ENCODE results near the gene MAB21L3. TPM values are rescaled to one million over a fixed set of nuclear protein-coding genes. Genes with fewer than 3 reads are reported as not detected.
A peak's percentile ranks its signal among the peaks of the same experiment; 100 is the strongest.

The MAB21L3 gene
- total RNA-seq, 1 donor = 0.36 TPM

DNA sequence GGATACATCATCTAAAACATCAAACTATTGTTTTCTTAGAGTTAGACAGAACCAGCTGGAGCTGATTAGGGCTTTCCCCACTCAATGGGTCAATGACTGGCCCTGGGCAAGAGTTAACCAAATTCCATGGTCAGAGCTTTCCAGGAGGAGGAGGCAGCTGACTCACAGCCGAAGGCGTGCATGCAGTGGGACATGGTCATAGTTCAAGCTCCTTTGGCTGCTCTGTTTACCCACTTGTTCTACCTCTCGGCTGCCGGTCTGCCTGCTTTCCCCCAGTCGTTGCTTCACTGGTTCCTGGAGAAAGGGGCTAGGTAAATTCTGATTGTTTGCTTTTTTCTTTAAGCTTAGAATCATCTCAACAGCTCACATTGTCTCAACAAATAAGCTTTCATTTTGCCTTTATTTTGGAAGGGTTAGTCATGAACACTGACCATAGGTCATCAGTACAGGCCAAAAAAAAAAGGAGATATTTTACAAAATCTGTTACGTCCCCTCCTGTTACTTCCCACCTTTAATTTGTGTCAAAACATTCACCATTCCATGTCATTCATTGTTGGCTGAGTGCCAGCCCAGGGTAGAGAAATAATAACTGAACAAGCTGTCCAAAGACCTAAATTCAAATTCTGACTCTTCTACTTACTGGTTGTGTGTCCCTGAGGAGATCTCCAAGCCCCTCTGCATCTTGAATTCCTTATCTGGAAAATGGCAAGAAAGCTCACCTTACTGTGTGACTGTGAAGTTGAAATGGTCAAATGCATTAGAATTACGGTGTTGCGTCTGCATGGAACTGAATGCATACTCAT is 12.0 kb downstream of the MAB21L3 start:
- H3K4me3 ChIP-seq (ENCODE audit: insufficient read depth, low read length) = no peak overlapping the region

DNA sequence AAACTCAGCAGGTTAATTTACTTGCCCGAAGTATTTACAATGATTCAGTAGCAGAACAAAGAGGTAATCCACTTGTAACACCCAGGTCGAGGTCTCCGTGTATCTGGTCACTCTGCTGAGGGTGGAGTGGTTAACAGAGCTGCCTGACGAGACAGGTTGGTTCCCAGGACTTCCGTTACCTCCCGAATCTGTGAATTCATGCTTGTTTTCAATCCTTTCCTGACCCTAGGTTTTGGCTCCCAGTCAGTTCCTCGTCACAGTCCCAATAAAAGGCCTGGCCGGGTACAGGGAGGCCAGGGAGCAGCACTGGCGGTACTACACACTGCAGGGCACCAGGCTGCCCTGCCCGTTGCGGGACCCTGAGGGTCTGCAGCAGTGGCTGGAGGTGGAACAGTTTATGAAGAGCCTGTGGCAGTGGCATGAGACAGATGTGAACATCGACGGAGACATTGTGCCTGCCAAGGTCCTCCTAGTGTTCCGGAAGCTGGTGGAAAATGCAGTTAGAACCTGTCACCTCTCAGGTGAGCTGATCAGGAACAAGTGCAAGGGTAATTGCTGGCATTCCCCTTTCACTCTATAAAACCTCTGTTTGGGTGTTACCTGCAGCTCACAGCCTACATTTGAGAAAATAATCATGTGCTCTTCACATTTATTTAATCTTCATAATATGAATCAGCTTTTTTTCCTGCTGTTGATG is 12.8 kb downstream of the MAB21L3 start:
- peaks cover 13% of the 10 kb centered on the region for H3K4me1 ChIP-seq (ENCODE audit: insufficient read depth, low read length)
- no peak overlapping the region for H3K4me2 ChIP-seq (ENCODE audit: insufficient read depth, low read length)
- TF ChIP-seq, protein P1, sequence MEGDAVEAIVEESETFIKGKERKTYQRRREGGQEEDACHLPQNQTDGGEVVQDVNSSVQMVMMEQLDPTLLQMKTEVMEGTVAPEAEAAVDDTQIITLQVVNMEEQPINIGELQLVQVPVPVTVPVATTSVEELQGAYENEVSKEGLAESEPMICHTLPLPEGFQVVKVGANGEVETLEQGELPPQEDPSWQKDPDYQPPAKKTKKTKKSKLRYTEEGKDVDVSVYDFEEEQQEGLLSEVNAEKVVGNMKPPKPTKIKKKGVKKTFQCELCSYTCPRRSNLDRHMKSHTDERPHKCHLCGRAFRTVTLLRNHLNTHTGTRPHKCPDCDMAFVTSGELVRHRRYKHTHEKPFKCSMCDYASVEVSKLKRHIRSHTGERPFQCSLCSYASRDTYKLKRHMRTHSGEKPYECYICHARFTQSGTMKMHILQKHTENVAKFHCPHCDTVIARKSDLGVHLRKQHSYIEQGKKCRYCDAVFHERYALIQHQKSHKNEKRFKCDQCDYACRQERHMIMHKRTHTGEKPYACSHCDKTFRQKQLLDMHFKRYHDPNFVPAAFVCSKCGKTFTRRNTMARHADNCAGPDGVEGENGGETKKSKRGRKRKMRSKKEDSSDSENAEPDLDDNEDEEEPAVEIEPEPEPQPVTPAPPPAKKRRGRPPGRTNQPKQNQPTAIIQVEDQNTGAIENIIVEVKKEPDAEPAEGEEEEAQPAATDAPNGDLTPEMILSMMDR (IDR thresholded peaks at IDR 0.05; ENCODE audit: extremely low read depth, low read depth, low read length) = no peak
- no peaks in the 10 kb centered on the region for H3K9me3 ChIP-seq (ENCODE audit: low read depth, low read length)
- H3K27ac ChIP-seq (ENCODE audit: low read depth, low read length) = no peak overlapping the region
- DNase-seq (ENCODE audit: insufficient read length, low spot score, missing footprints) = no peak
- no peak overlapping the region for H2AFZ ChIP-seq (ENCODE audit: low read length)
- H4K20me1 ChIP-seq (ENCODE audit: insufficient read depth, low read length) = no peaks in the 10 kb centered on the region
- H3K36me3 ChIP-seq (ENCODE audit: insufficient read depth, low read length) = no peaks in the 10 kb centered on the region
- peaks cover 24% of the 10 kb centered on the region for H3K27me3 ChIP-seq (ENCODE audit: insufficient read depth, low read length)
- no peaks in the 10 kb centered on the region for H3K79me2 ChIP-seq (ENCODE audit: insufficient read depth, low read length)
- no peak overlapping the region for H3K4me3 ChIP-seq (ENCODE audit: insufficient read depth, low read length)

More for the DNA sequence above, 12.0 kb downstream of the MAB21L3 start:
- no peaks in the 10 kb centered on the region for H4K20me1 ChIP-seq (ENCODE audit: insufficient read depth, low read length)
- TF ChIP-seq, protein P1 (IDR thresholded peaks at IDR 0.05; ENCODE audit: extremely low read depth, low read depth, low read length) = no peak
- peaks cover 13% of the 10 kb centered on the region for H3K4me1 ChIP-seq (ENCODE audit: insufficient read depth, low read length)
- peak overlapping the region; percentile 56 for H2AFZ ChIP-seq (ENCODE audit: low read length)
- no peaks in the 10 kb centered on the region for H3K9me3 ChIP-seq (ENCODE audit: low read depth, low read length)
- H3K27me3 ChIP-seq (ENCODE audit: insufficient read depth, low read length) = peaks cover 21% of the 10 kb centered on the region
- H3K79me2 ChIP-seq (ENCODE audit: insufficient read depth, low read length) = no peaks in the 10 kb centered on the region
- H3K27ac ChIP-seq (ENCODE audit: low read depth, low read length) = peak overlapping the region; percentile 7
- H3K4me2 ChIP-seq (ENCODE audit: insufficient read depth, low read length) = peak overlapping the region; percentile 73
- H3K36me3 ChIP-seq (ENCODE audit: insufficient read depth, low read length) = no peaks in the 10 kb centered on the region
- peak; percentile 95 for DNase-seq (ENCODE audit: insufficient read length, low spot score, missing footprints)

DNA sequence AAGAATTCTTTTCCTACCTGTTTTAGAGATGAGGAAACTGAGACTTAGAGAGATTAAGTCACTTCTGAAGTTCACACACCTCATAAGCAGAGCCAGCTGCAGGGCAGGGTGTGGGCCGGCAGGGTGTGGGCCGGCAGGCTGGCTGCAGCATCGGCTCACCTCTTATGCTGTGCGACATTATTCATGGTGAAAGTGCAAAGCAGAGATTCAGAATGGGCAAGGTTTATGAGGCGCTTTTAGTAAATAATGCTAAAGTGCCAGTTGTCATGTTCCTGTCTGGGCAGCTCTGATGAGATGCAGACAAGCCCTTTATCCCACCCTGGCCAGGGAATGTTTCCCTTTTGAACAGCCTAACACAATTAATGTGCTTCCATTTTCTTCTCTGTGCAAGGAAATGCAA is 14.6 kb downstream of the MAB21L3 start:
- no peak overlapping the region for H2AFZ ChIP-seq (ENCODE audit: low read length)
- H3K27me3 ChIP-seq (ENCODE audit: insufficient read depth, low read length) = peaks cover 29% of the 10 kb centered on the region
- H3K36me3 ChIP-seq (ENCODE audit: insufficient read depth, low read length) = no peaks in the 10 kb centered on the region
- H3K9me3 ChIP-seq (ENCODE audit: low read depth, low read length) = no peaks in the 10 kb centered on the region
- DNase-seq (ENCODE audit: insufficient read length, low spot score, missing footprints) = no peak
- H3K27ac ChIP-seq (ENCODE audit: low read depth, low read length) = no peak overlapping the region
- H3K4me3 ChIP-seq (ENCODE audit: insufficient read depth, low read length) = no peak overlapping the region
- H3K4me2 ChIP-seq (ENCODE audit: insufficient read depth, low read length) = no peak overlapping the region
- H3K79me2 ChIP-seq (ENCODE audit: insufficient read depth, low read length) = no peaks in the 10 kb centered on the region
- H4K20me1 ChIP-seq (ENCODE audit: insufficient read depth, low read length) = no peaks in the 10 kb centered on the region
- TF ChIP-seq, protein P1 (IDR thresholded peaks at IDR 0.05; ENCODE audit: extremely low read depth, low read depth, low read length) = no peak
- peaks cover 13% of the 10 kb centered on the region for H3K4me1 ChIP-seq (ENCODE audit: insufficient read depth, low read length)

DNA sequence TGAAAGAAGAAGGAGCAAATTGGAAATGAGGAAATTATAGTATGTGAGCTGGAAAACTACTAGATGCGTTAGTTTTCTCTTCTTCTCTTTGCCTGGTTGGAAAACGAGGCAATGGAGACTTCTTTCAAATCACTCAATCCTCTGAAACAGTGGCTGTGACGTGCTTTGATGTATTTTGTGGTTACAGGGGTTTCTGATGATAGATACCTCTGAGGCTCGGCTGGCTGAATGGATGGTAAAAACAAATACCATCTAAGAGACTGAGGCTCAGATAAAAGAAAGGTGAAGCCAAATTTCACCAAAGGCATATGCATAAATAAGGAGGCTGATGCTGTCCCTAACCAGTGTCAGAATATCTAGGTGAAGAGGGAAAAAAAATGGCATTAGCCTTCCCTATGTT is 15.1 kb downstream of the MAB21L3 start:
- H3K4me1 ChIP-seq (ENCODE audit: insufficient read depth, low read length) = peaks cover 13% of the 10 kb centered on the region
- peaks cover 29% of the 10 kb centered on the region for H3K27me3 ChIP-seq (ENCODE audit: insufficient read depth, low read length)
- no peak overlapping the region for H3K4me3 ChIP-seq (ENCODE audit: insufficient read depth, low read length)
- H2AFZ ChIP-seq (ENCODE audit: low read length) = no peak overlapping the region
- H3K36me3 ChIP-seq (ENCODE audit: insufficient read depth, low read length) = no peaks in the 10 kb centered on the region
- H3K79me2 ChIP-seq (ENCODE audit: insufficient read depth, low read length) = no peaks in the 10 kb centered on the region
- DNase-seq (ENCODE audit: insufficient read length, low spot score, missing footprints) = no peak
- no peak overlapping the region for H3K27ac ChIP-seq (ENCODE audit: low read depth, low read length)
- TF ChIP-seq, protein P1 (IDR thresholded peaks at IDR 0.05; ENCODE audit: extremely low read depth, low read depth, low read length) = no peak
- H3K9me3 ChIP-seq (ENCODE audit: low read depth, low read length) = no peaks in the 10 kb centered on the region
- H4K20me1 ChIP-seq (ENCODE audit: insufficient read depth, low read length) = no peaks in the 10 kb centered on the region
- no peak overlapping the region for H3K4me2 ChIP-seq (ENCODE audit: insufficient read depth, low read length)

Measured in osteoblast (primary cell).